HG02759 (cell line): ENCODE data around the gene LENEP.

ENCODE experiments used
- ATAC-seq: cut with Tn5 transposase; IDR thresholded peaks from one replicate; pipeline ENCODE4 v1.9.1; 2021; ENCODE audit warnings: mild to moderate bottlenecking, moderate library complexity; ENCODE audit not compliant: unreplicated experiment

The LENEP gene

GRCh38 chr1:154960446-154961136, 32.8 kb upstream of the LENEP start:
- ATAC-seq: no peak

- ATAC-seq: peak; percentile 84
These were observed 31.9 kb upstream of the LENEP start, which contains the start of gene PYGO2 for GRCh38 chr1:154961207-154962155. Gene PYGO2, minus strand, starts transcription at chr1:154961782. Its CDS starts 206 bp downstream, at chr1:154961576.

GRCh38 chr1:154962156-154962749, 31.1 kb upstream of the LENEP start:
- peak; percentile 9 for ATAC-seq

- ATAC-seq: no peak
These were observed 30.5 kb upstream of the LENEP start for GRCh38 chr1:154962795-154963330.

- ATAC-seq: no peak
These were observed 29.7 kb upstream of the LENEP start for GRCh38 chr1:154963643-154964042.

- no peak for ATAC-seq
These were observed 29.0 kb upstream of the LENEP start for GRCh38 chr1:154964359-154964758.

- ATAC-seq: no peak
These were observed 27.3 kb upstream of the LENEP start for GRCh38 chr1:154966111-154966510.

GRCh38 chr1:154967331-154967950, 25.9 kb upstream of the LENEP start:
- ATAC-seq: no peak

- no peak for ATAC-seq
These were observed 24.7 kb upstream of the LENEP start for GRCh38 chr1:154968731-154969130.

- ATAC-seq: no peak
These were observed 24.1 kb upstream of the LENEP start for GRCh38 chr1:154969246-154969645.

GRCh38 chr1:154969860-154970452, 23.4 kb upstream of the LENEP start:
- no peak for ATAC-seq

- ATAC-seq: peak; percentile 30
These were observed 22.6 kb upstream of the LENEP start, which contains the start of gene SHC1 for GRCh38 chr1:154970631-154971340. Gene SHC1, minus strand, starts transcription at chr1:154970747. Its CDS starts 221 bp downstream, at chr1:154970526.

- no peak for ATAC-seq
These were observed 21.9 kb upstream of the LENEP start for GRCh38 chr1:154971341-154971998.

- ATAC-seq: no peak
These were observed 21.2 kb upstream of the LENEP start for GRCh38 chr1:154972213-154972516.

- no peak for ATAC-seq
These were observed 20.7 kb upstream of the LENEP start for GRCh38 chr1:154972517-154973343.

- ATAC-seq: peak; percentile 14
These were observed 19.9 kb upstream of the LENEP start for GRCh38 chr1:154973344-154974101.

GRCh38 chr1:154974102-154974807, 19.1 kb upstream of the LENEP start, which contains the start of gene CKS1B:
Gene CKS1B, plus strand, starts transcription at chr1:154974681. Its CDS starts 65 bp downstream, at chr1:154974746.
- ATAC-seq: peak; percentile 75
